ENCODE data around the gene VWF. TPM values are rescaled to one million over a fixed set of nuclear protein-coding genes. Genes with fewer than 3 reads are reported as not detected.
A peak's percentile ranks its signal among the peaks of the same experiment; 100 is the strongest.

VWF gene
- total RNA-seq, 6 experiments from 2014 or later = 5.7 to 16.6 (median 9.6) TPM

DNA sequence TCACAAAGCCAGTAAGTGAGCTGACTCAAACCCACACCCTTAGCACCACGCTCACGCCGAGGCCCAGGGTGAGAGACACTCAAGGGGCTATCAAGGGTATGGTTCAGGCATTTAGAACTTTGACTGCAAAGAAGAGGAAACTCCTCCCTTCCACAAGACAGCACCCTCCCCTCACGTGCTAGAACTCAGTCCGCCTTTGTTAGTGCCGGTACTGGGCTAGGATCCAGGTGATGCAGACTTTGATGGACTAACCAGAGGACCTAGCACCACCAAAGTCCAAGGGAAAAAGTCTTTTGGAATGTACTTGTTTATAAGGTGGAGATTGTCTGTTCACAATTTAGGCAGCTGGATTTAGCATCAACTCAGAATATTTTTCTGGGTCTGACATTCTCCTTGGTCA, 33.7 kb downstream of the VWF start:
- H3K9me3 ChIP-seq = no peaks in the 10 kb centered on the region
- DNase-seq (peak in 1 of 3 donors; percentile 42), ATAC-seq (peak in 3 of 4 donors; percentile 12 to 71 (median 17))
- H3K27ac ChIP-seq = no peak overlapping the region
- no peaks in the 10 kb centered on the region for H3K27me3 ChIP-seq
- no peaks in the 10 kb centered on the region for H3K36me3 ChIP-seq
- no peaks in the 10 kb centered on the region for H3K4me1 ChIP-seq
- TF ChIP-seq, protein P1, sequence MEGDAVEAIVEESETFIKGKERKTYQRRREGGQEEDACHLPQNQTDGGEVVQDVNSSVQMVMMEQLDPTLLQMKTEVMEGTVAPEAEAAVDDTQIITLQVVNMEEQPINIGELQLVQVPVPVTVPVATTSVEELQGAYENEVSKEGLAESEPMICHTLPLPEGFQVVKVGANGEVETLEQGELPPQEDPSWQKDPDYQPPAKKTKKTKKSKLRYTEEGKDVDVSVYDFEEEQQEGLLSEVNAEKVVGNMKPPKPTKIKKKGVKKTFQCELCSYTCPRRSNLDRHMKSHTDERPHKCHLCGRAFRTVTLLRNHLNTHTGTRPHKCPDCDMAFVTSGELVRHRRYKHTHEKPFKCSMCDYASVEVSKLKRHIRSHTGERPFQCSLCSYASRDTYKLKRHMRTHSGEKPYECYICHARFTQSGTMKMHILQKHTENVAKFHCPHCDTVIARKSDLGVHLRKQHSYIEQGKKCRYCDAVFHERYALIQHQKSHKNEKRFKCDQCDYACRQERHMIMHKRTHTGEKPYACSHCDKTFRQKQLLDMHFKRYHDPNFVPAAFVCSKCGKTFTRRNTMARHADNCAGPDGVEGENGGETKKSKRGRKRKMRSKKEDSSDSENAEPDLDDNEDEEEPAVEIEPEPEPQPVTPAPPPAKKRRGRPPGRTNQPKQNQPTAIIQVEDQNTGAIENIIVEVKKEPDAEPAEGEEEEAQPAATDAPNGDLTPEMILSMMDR (IDR thresholded peaks at IDR 0.05) = no peak
- TF ChIP-seq POLR2A (IDR thresholded peaks at IDR 0.05) = no peak
- intact Hi-C loops (cut with DNase I) = no loop called here
- 30% methylated on average over 3 of the region's 6 CpGs for WGBS (ENCODE audit: insufficient coverage, low coverage, low lambda C conversion rate, missing lambda C conversion rate)
- no peak overlapping the region for H3K4me3 ChIP-seq

DNA sequence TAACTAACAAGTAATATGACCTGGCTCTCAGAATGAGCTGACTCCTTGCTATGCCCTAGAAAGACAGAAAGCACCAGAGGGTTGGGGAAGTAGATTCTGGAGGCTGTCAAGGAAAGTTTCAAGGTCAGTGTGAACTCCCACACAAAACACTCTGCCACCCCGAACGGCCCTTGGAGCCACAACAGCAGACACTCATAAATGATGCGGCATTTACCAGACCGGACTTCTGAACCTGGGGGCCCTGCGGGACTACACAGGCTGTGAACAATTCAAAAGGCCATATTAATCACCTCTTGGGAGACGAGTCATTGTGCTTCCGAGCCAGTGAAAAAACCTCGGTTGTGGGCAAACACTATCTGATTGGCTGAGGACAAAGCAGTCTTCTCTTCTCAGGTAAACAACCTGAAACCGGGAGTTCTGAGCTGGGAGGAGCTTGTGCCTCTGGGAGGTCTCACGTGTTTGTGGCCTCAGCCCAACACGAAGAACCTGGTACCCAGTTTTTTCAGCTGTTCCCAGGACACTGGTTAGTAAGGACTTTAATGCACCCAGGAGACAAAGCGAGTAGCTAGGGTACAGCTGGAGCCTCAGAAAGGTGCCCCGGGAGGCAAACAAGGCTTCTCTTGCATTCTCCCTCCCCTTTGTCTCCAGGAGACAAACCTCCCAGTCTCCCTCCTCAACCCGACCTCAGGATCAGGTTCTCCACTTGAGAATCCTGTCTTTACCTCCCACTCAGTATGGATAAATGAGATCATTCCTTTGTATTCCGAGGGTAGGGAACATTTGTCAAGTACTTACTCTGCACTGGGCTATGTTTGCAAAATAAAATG, 35.3 kb downstream of the VWF start:
- Histone ChIP-seq H3K9me3 (no peaks in the 10 kb centered on the region), H3K4me1 (no peaks in the 10 kb centered on the region), H3K27ac (no peak overlapping the region), H3K27me3 (no peaks in the 10 kb centered on the region), H3K4me3 (no peak overlapping the region), H3K36me3 (no peaks in the 10 kb centered on the region)
- DNase-seq (peak in 2 of 3 donors; percentile 11 to 32), ATAC-seq (no peak)
- TF ChIP-seq POLR2A (IDR thresholded peaks at IDR 0.05) = no peak
- TF ChIP-seq, protein P1 (IDR thresholded peaks at IDR 0.05) = no peak
- intact Hi-C loops (cut with DNase I) = no loop called here
- WGBS (ENCODE audit: insufficient coverage, low coverage, low lambda C conversion rate, missing lambda C conversion rate) = 26% methylated on average over 9 of the region's 15 CpGs

DNA sequence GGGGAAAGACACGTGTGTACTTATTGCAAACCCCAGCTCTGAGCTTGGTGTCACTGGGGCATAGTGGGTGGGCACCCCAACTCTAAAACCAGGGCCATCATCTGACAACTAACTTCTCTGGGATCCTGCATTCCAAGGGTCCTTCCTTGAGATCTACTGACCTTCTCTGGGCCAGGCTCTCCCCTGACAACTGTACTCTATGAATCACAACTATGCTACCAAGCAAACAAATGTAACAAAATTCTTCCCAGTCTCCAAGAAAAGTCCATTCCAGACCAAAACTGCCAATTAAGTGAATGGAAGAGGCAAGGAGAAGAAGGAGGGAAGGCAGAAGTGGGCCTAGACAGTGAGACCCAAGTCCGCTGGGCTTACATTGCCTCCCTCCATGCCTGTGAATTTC, 38.2 kb downstream of the VWF start:
- no peaks in the 10 kb centered on the region for H3K36me3 ChIP-seq
- H3K4me1 ChIP-seq = no peaks in the 10 kb centered on the region
- intact Hi-C loops (cut with DNase I) = no loop called here
- ATAC-seq = no peak
- TF ChIP-seq POLR2A (IDR thresholded peaks at IDR 0.05) = no peak
- TF ChIP-seq, protein P1 (IDR thresholded peaks at IDR 0.05) = no peak
- no peaks in the 10 kb centered on the region for H3K27me3 ChIP-seq
- 100% methylated on average over 1 of the region's 2 CpGs for WGBS (ENCODE audit: insufficient coverage, low coverage, low lambda C conversion rate, missing lambda C conversion rate)
- no peak overlapping the region for H3K27ac ChIP-seq
- no peaks in the 10 kb centered on the region for H3K9me3 ChIP-seq
- no peak overlapping the region for H3K4me3 ChIP-seq
- DNase-seq = peak in 1 of 3 donors; percentile 9

DNA sequence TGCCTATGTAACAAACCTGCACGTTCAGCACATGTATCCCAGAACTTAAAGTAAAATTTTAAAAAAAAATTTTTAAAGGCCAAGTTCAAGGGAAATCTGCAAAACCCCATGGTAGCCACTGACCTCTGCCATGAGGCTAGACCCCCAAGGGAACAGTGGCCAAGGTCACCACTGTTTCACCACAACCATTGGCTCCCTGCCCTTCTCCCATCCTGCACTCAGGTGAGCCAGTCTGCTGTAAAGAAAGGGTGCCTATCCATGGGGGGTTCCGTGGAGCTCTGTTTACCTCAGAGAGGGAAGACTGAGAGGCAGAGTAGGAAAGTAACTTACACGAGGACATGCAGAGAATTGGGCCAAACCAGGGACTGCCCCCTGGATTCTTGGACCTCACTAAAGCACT, 38.6 kb downstream of the VWF start:
- no peaks in the 10 kb centered on the region for H3K4me1 ChIP-seq
- H3K4me3 ChIP-seq = no peak overlapping the region
- intact Hi-C loops (cut with DNase I) = no loop called here
- DNase-seq (peak in 2 of 3 donors; percentile 24 to 31), ATAC-seq (no peak)
- TF ChIP-seq POLR2A (IDR thresholded peaks at IDR 0.05) = no peak
- TF ChIP-seq, protein P1 (IDR thresholded peaks at IDR 0.05) = no peak
- no peaks in the 10 kb centered on the region for H3K36me3 ChIP-seq
- 90% methylated on average over 3 of the region's 3 CpGs for WGBS (ENCODE audit: insufficient coverage, low coverage, low lambda C conversion rate, missing lambda C conversion rate)
- no peaks in the 10 kb centered on the region for H3K27me3 ChIP-seq
- H3K9me3 ChIP-seq = no peaks in the 10 kb centered on the region
- H3K27ac ChIP-seq = no peak overlapping the region

Measured in right lobe of liver (tissue), 6 donors.